A549 (cell line): ENCODE measurements around the gene TPO. TPM values are rescaled to one million over a fixed set of nuclear protein-coding genes. Genes with fewer than 3 reads are reported as not detected.

Experiments used
- ATAC-seq, 2 experiments: fragments of 200-7000 bp in 1 of 2; fragments of >200 bp in 1 of 2; cut with Nextera tagmentation in 1 of 2; cut with Tn5 transposase in 1 of 2; 3 replicates each; pipeline versions ENCODE4 v1.8.0 to v1.9.1; 2018 to 2020; ENCODE audit warnings: mild to moderate bottlenecking in 1 of 2, moderate library complexity in 1 of 2
- CTCF ChIA-PET: fragments of 300-600 bp; sonication (Branson Sonifier 250); formaldehyde crosslinking; extraction: SDS; loops from one replicate; lab custom pipeline; 2021; ENCODE audit warnings: antibody characterized with exemption, inconsistent platforms; lab: Yijun Ruan, JAX
- POLR2A ChIA-PET: fragments of 350-600 bp; formaldehyde crosslinking; extraction: SDS; loops from one replicate; lab custom pipeline; 2021; ENCODE audit warnings: antibody characterized with exemption, inconsistent platforms; lab: Yijun Ruan, JAX
- DNase-seq, 2 experiments: peaks; one replicate each; pipeline versions ENCODE4 v3.0.0 to v3.0.0-alpha.2; 2011 to 2016; ENCODE audit warnings: low read depth in 1 of 2, low spot score in 1 of 2
- FAIRE-seq: peaks from 2 replicates; lab custom pipeline; 2011; peaks lifted over from hg19 to GRCh38; lab: Jason Lieb, UNC
- H3K27ac ChIP-seq, 2 experiments: fragments of >200 bp; sonication (Bioruptor Twin); formaldehyde crosslinking; 3 replicates each; pipeline ENCODE4 v1.5.1; 2016 to 2017
- H3K4me1 ChIP-seq: fragments of >200 bp; sonication (Bioruptor Twin); formaldehyde crosslinking; 3 replicates; pipeline ENCODE4 v1.6.1; 2016
- H3K4me2 ChIP-seq: fragments of >200 bp; sonication (Bioruptor Twin); formaldehyde crosslinking; 3 replicates; pipeline ENCODE4 v1.6.1; 2016
- H3K4me3 ChIP-seq: fragments of >200 bp; sonication (Bioruptor Twin); formaldehyde crosslinking; 3 replicates; pipeline ENCODE4 v1.5.1; 2016
- H3K9me3 ChIP-seq: fragments of >200 bp; sonication (Bioruptor Twin); formaldehyde crosslinking; 3 replicates; pipeline ENCODE4 v1.6.1; 2016
- ATOH8 ChIP-seq: fragments of 250-450 bp; sonication (Bioruptor Pico); IDR thresholded peaks from 2 replicates; pipeline ENCODE4 v1.5.0; 2020; ENCODE audit warnings: low read depth, mild to moderate bottlenecking, moderate library complexity
- CEBPB ChIP-seq, 2 experiments: fragments of >200 bp in 1 of 2; sonication (Bioruptor Twin) in 1 of 2; formaldehyde crosslinking in 1 of 2; IDR thresholded peaks; 2 replicates each; pipeline ENCODE4 v1.6.1; 2012 to 2016
- ELK1 ChIP-seq: fragments of 150-350 bp; IDR thresholded peaks from 2 replicates; pipeline ENCODE4 v1.6.1; 2014; ENCODE audit warnings: low read depth, mild to moderate bottlenecking, low read length
- EP300 ChIP-seq, 2 experiments: fragments of >200 bp; sonication (Bioruptor Twin); formaldehyde crosslinking; IDR thresholded peaks; 2 replicates in 1 of 2; 3 replicates in 1 of 2; pipeline ENCODE4 v1.6.1; 2016 to 2017
- HMGXB4 ChIP-seq: fragments of 250-450 bp; sonication (Bioruptor Pico); IDR thresholded peaks from 2 replicates; pipeline ENCODE4 v1.5.0; 2021; ENCODE audit warnings: mild to moderate bottlenecking, moderate library complexity, borderline replicate concordance
- HOXA7 ChIP-seq: fragments of 250-450 bp; sonication (Bioruptor Pico); IDR thresholded peaks from 2 replicates; pipeline ENCODE4 v1.5.0; 2020; ENCODE audit warnings: mild to moderate bottlenecking, moderate library complexity
- KDM1A ChIP-seq: fragments of 200-600 bp; sonication (generic); IDR thresholded peaks from 2 replicates; pipeline ENCODE4 v1.6.1; 2016; ENCODE audit warnings: low read depth, mild to moderate bottlenecking
- NPAS2 ChIP-seq: fragments of 250-450 bp; sonication (Bioruptor Pico); IDR thresholded peaks from 2 replicates; pipeline ENCODE4 v1.8.0; 2022; ENCODE audit warnings: mild to moderate bottlenecking, moderate library complexity, borderline replicate concordance
- PHF8 ChIP-seq: fragments of 200-600 bp; sonication (generic); IDR thresholded peaks from 2 replicates; pipeline ENCODE4 v1.6.1; 2016; ENCODE audit warnings: low read depth, mild to moderate bottlenecking, antibody characterized with exemption, moderate library complexity, borderline replicate concordance
- RAD21 ChIP-seq, 2 experiments: fragments of >200 bp in 1 of 2; sonication (Bioruptor Twin) in 1 of 2; formaldehyde crosslinking in 1 of 2; IDR thresholded peaks in 1 of 2; conservative IDR thresholded peaks in 1 of 2; 2 replicates in 1 of 2; 3 replicates in 1 of 2; pipeline ENCODE4 v1.6.1; 2012 to 2018; ENCODE audit warnings: inconsistent platforms in 1 of 2
- SREBF2 ChIP-seq: fragments of 450-650 bp; IDR thresholded peaks from 2 replicates; pipeline ENCODE4 v1.6.1; 2014; ENCODE audit warnings: mild to moderate bottlenecking, moderate library complexity
- TP53 ChIP-seq: fragments of 250-450 bp; sonication (Bioruptor Pico); IDR thresholded peaks from 2 replicates; pipeline ENCODE4 v1.5.0; 2021; ENCODE audit warnings: mild to moderate bottlenecking, moderate library complexity
- USF2 ChIP-seq: fragments of 450-650 bp; IDR thresholded peaks from 2 replicates; pipeline ENCODE4 v1.6.1; 2014; ENCODE audit warnings: antibody characterized with exemption
- WGBS: methylation state at CpG from one replicate; pipeline ENCODE4 v1.1.6; 2017; ENCODE audit errors: missing lambda C conversion rate; 5-methylcytosine and 5-hydroxymethylcytosine counted together
- polyA plus RNA-seq, 4 experiments: library from polyadenylated mRNA; depleted of rRNA in 3 of 4; stranded (reverse); fragments of >200 nt; fragmentation: RNase III in 1 of 4; extraction: RNeasy Plus Mini Kit Qiagen cat#74134 plus additional on column Dnase treatment in 1 of 4; gene quantifications; 2 replicates in 3 of 4; 3 replicates in 1 of 4; pipeline ENCODE4 v1.2.3, GENCODE V29; 2011 to 2017

TPO gene
- polyA plus RNA-seq, 2 of the 4 experiments (the other 2 are of a cell fraction) = 0.05 TPM; not detected in 1

- Histone ChIP-seq H3K4me2 (no peak overlapping the region), H3K4me3 (no peak overlapping the region), H3K27ac (no peak overlapping the region), H3K4me1 (no peaks in the 10 kb centered on the region), H3K9me3 (0 out of 3 replicates have a peak, but pooled peaks cover under 1% of the 10 kb centered on the region)
- TF ChIP-seq ELK1 (no peak), USF2 (no peak), SREBF2 (no peak), CEBPB (IDR thresholded peaks at IDR 0.05) (no peak), PHF8 (no peak), RAD21 (conservative IDR thresholded peaks at IDR 0.05 in 1 of 2, IDR thresholded peaks at IDR 0.05 in 1 of 2) (no peak), HOXA7 (CRISPR knock-in tag) (no peak), NPAS2 (CRISPR knock-in tag) (no peak)
- DNase-seq = no peak
- no peak for FAIRE-seq
- CTCF ChIA-PET = no interaction called here
- peak; percentile 22 to 45; a peak in 2 of 6 replicates for ATAC-seq
- POLR2A ChIA-PET = no interaction called here
- WGBS = 62% methylated on average over 21 of the region's 26 CpGs
These were observed 108.9 kb downstream of the TPO start for GRCh38 chr2:1521878-1522830.

GRCh38 chr2:1527153-1527992, 114.1 kb downstream of the TPO start:
- TF ChIP-seq EP300 (IDR thresholded peaks at IDR 0.05) = no peak
- TF ChIP-seq TP53 (CRISPR knock-in tag) = no peak
- no peak for TF ChIP-seq ATOH8 (CRISPR knock-in tag)
- H3K4me3 ChIP-seq = no peak overlapping the region
- WGBS = 27% methylated on average over 9 of the region's 9 CpGs
- no peaks in the 10 kb centered on the region for H3K4me1 ChIP-seq
- ATAC-seq = peak; percentile 65 to 84
- peak; percentile 28 for FAIRE-seq
- ChIA-PET CTCF (interaction anchor here (0.9 kb wide), 1 partner anchor 19 kb away, joined by 3 read pairs; no protein-coding TSS in a partner anchor), POLR2A (no interaction called here)
- H3K27ac ChIP-seq = no peak overlapping the region
- DNase-seq = peak in 1 of 2 experiments; percentile 35
- H3K4me2 ChIP-seq = no peak overlapping the region
- peaks cover 12% of the 10 kb centered on the region; the same call in 2 of the 3 replicates for H3K9me3 ChIP-seq

- no peak overlapping the region for H3K27ac ChIP-seq
- ChIA-PET CTCF (no interaction called here), POLR2A (no interaction called here)
- DNase-seq (peak in 1 of 2 experiments; percentile 41), FAIRE-seq (no peak), ATAC-seq (peak in 1 of 2 experiments; percentile 37; a peak in 2 of 6 replicates)
- H3K4me2 ChIP-seq = no peak overlapping the region
- TF ChIP-seq KDM1A (0 out of 2 replicates have a peak, but pooled peaks have one; percentile 11), HMGXB4 (CRISPR knock-in tag) (no peak)
- no peaks in the 10 kb centered on the region for H3K4me1 ChIP-seq
- peaks cover 12% of the 10 kb centered on the region; the same call in 2 of the 3 replicates for H3K9me3 ChIP-seq
- 35% methylated on average over 6 of the region's 6 CpGs for WGBS
- no peak overlapping the region for H3K4me3 ChIP-seq
These were observed 115.2 kb downstream of the TPO start for GRCh38 chr2:1528273-1529064.
